ENCODE results near the gene MSRB1. TPM values are rescaled to one million over a fixed set of nuclear protein-coding genes. Genes with fewer than 3 reads are reported as not detected.
"Not testable (repeated sequence)": the region's sequence is repeated elsewhere in the genome, so short reads cannot be mapped to it uniquely, and the experiment has no call there.

The MSRB1 gene
- total RNA-seq, 1 experiment from 2014 or later = 25.7 TPM

GRCh38 chr16:1899641-1900451 is 43.2 kb downstream of the MSRB1 start:
- CTCF ChIA-PET = no interaction called here

GRCh38 chr16:1897692-1898091 is 45.3 kb downstream of the MSRB1 start:
- H3K4me1 ChIP-seq (ENCODE audit: insufficient read depth, low read length); H3K4me2 ChIP-seq (ENCODE audit: low read length); DNase-seq; H4K20me1 ChIP-seq (ENCODE audit: low read length); H3K9me3 ChIP-seq (ENCODE audit: low read length); H2AFZ ChIP-seq (ENCODE audit: low read length); H3K27ac ChIP-seq (ENCODE audit: low read length); H3K9me2 ChIP-seq (replicated peaks; ENCODE audit: low read length); ATAC-seq; H3K79me2 ChIP-seq (ENCODE audit: low read length); H3K4me3 ChIP-seq (ENCODE audit: low read length); H3K9ac ChIP-seq (ENCODE audit: low read length); CTCF ChIA-PET; H3F3A ChIP-seq (ENCODE audit: low read length, unreplicated experiment); BruUV-seq (replicated peaks); H3K27me3 ChIP-seq (ENCODE audit: low read length); H3K36me3 ChIP-seq (ENCODE audit: low read depth, low read length); intact Hi-C loops (cut with micrococcal nuclease): not testable (repeated sequence)
- POLR2A ChIA-PET (ENCODE audit: unreplicated experiment) = interaction anchor here (0.6 kb wide), 1 partner anchor 28 kb away, joined by 5 read pairs; no protein-coding TSS in a partner anchor

More at GRCh38 chr16:1899641-1900451, 43.2 kb downstream of the MSRB1 start:
- TF ChIP-seq EZH2phosphoT487 (IDR thresholded peaks at IDR 0.05; ENCODE audit: borderline replicate concordance, low read length) (no peak), EZH2 (IDR thresholded peaks at IDR 0.05; ENCODE audit: low read length, unreplicated experiment) (no peak), CTCF (conservative IDR thresholded peaks at IDR 0.05; ENCODE audit: low read depth, low read length) (no peak)
- Histone ChIP-seq H3F3A (ENCODE audit: low read length, unreplicated experiment) (no peaks in the 10 kb centered on the region), H3K9me2 (replicated peaks; ENCODE audit: low read length) (no peaks in the 10 kb centered on the region), H2AFZ (ENCODE audit: low read length) (peak overlapping the region; percentile 70), H3K4me2 (ENCODE audit: low read length) (peak overlapping the region; percentile 84), H3K36me3 (ENCODE audit: low read depth, low read length) (no peaks in the 10 kb centered on the region), H4K20me1 (ENCODE audit: low read length) (no peaks in the 10 kb centered on the region), H3K27me3 (ENCODE audit: low read length) (no peaks in the 10 kb centered on the region), H3K9ac (ENCODE audit: low read length) (no peak overlapping the region), H3K9me3 (ENCODE audit: low read length) (no peaks in the 10 kb centered on the region), H3K27ac (ENCODE audit: low read length) (no peak overlapping the region), H3K4me1 (ENCODE audit: insufficient read depth, low read length) (peaks cover 10% of the 10 kb centered on the region; the same call in 1 of the 2 replicates), H3K4me3 (ENCODE audit: low read length) (peak overlapping the region; percentile 56), H3K79me2 (ENCODE audit: low read length) (no peaks in the 10 kb centered on the region)
- BruUV-seq (replicated peaks) = no TSS peak
- POLR2A ChIA-PET (ENCODE audit: unreplicated experiment) = interaction anchor here (0.6 kb wide), 1 partner anchor 14 kb away, joined by 3 read pairs; no protein-coding TSS in a partner anchor
- intact Hi-C loops (cut with micrococcal nuclease) = no loop called here
- DNase-seq (peak; percentile 55), ATAC-seq (peak; percentile 76)

- intact Hi-C loops (cut with micrococcal nuclease) = no loop called here
These were observed 46.9 kb downstream of the MSRB1 start for GRCh38 chr16:1895949-1896675.

More at GRCh38 chr16:1895949-1896675, 46.9 kb downstream of the MSRB1 start:
- Histone ChIP-seq H2AFZ (ENCODE audit: low read length) (no peak overlapping the region), H3K9me2 (replicated peaks; ENCODE audit: low read length) (no peaks in the 10 kb centered on the region), H3K79me2 (ENCODE audit: low read length) (no peaks in the 10 kb centered on the region), H3K9me3 (ENCODE audit: low read length) (no peaks in the 10 kb centered on the region), H3K36me3 (ENCODE audit: low read depth, low read length) (no peaks in the 10 kb centered on the region), H3K27me3 (ENCODE audit: low read length) (no peaks in the 10 kb centered on the region), H3K4me1 (ENCODE audit: insufficient read depth, low read length) (peaks cover 10% of the 10 kb centered on the region; the same call in 1 of the 2 replicates), H3K4me3 (ENCODE audit: low read length) (no peak overlapping the region), H3F3A (ENCODE audit: low read length, unreplicated experiment) (no peaks in the 10 kb centered on the region), H3K4me2 (ENCODE audit: low read length) (no peak overlapping the region), H4K20me1 (ENCODE audit: low read length) (no peaks in the 10 kb centered on the region), H3K9ac (ENCODE audit: low read length) (no peak overlapping the region), H3K27ac (ENCODE audit: low read length) (no peak overlapping the region)
- TF ChIP-seq EZH2 (IDR thresholded peaks at IDR 0.05; ENCODE audit: low read length, unreplicated experiment) (no peak), EZH2phosphoT487 (IDR thresholded peaks at IDR 0.05; ENCODE audit: borderline replicate concordance, low read length) (no peak), CTCF (conservative IDR thresholded peaks at IDR 0.05; ENCODE audit: low read depth, low read length) (no peak)
- ATAC-seq (no peak), DNase-seq (no peak)
- ChIA-PET POLR2A (ENCODE audit: unreplicated experiment) (no interaction called here), CTCF (no interaction called here)
- no TSS peak for BruUV-seq (replicated peaks)

Measured in PC-3 (cell line).